Suprapubic skin (tissue), 4 donors: ENCODE measurements around the gene ARHGEF39. TPM values are rescaled to one million over a fixed set of nuclear protein-coding genes. Genes with fewer than 3 reads are reported as not detected.

Experiments
- DNase-seq, 2 donors: peaks; one replicate each; pipeline ENCODE4 v3.0.0-alpha.2; 2019; ENCODE audit warnings: low spot score in 2 of 2
- H3K27ac ChIP-seq: fragments of 200-600 bp; sonication (generic); one replicate; pipeline ENCODE4 v1.5.1; 2019
- H3K27me3 ChIP-seq: fragments of 200-600 bp; sonication (generic); one replicate; pipeline ENCODE4 v1.5.1; 2019
- H3K36me3 ChIP-seq: fragments of 200-600 bp; sonication (generic); one replicate; pipeline ENCODE4 v1.5.1; 2019
- H3K4me1 ChIP-seq: fragments of 200-600 bp; sonication (generic); one replicate; pipeline ENCODE4 v1.5.1; 2019
- H3K4me3 ChIP-seq: fragments of 200-600 bp; sonication (generic); one replicate; pipeline ENCODE4 v1.5.1; 2019; ENCODE audit warnings: mild to moderate bottlenecking
- H3K9me3 ChIP-seq: fragments of 200-600 bp; sonication (generic); one replicate; pipeline ENCODE4 v1.5.1; 2019
- CTCF ChIP-seq, 2 donors: fragments of 200-600 bp in 1 of 2; fragments of 450-650 bp in 1 of 2; sonication (generic) in 1 of 2; IDR thresholded peaks; one replicate each; pipeline ENCODE4 v1.5.1; 2016 to 2019; ENCODE audit warnings: antibody characterized with exemption in 2 of 2, mild to moderate bottlenecking in 1 of 2, moderate library complexity in 1 of 2
- EP300 ChIP-seq: sonication (generic); formaldehyde crosslinking; IDR thresholded peaks from one replicate; pipeline ENCODE4 v1.6.1; 2017; ENCODE audit warnings: antibody characterized with exemption
- POLR2A ChIP-seq, 2 donors: fragments of 450-650 bp; IDR thresholded peaks; one replicate each; pipeline ENCODE4 v1.6.1; 2017; ENCODE audit warnings: antibody characterized with exemption in 2 of 2, mild to moderate bottlenecking in 2 of 2, moderate library complexity in 2 of 2
- POLR2AphosphoS5 ChIP-seq, 3 donors: sonication (generic); formaldehyde crosslinking; IDR thresholded peaks; one replicate each; pipeline ENCODE4 v1.6.1; 2017; ENCODE audit warnings: antibody characterized with exemption in 3 of 3
- WGBS: methylation state at CpG from one replicate; pipeline ENCODE4 v1.1.5; 2018; 5-methylcytosine and 5-hydroxymethylcytosine counted together
- total RNA-seq, 4 donors: library from RNA; depleted of rRNA; stranded (reverse); fragments of >200 nt; gene quantifications; one replicate each; pipeline ENCODE4 v1.1.0, GENCODE V29; 2016

ARHGEF39 gene
- total RNA-seq, 4 donors from 2014 or later, result 0.34 to 11.3 (median 1.9) TPM

GRCh38 chr9:35687972-35688557 lies 23.1 kb upstream of the ARHGEF39 start:
- Histone ChIP-seq H3K4me3 (peak overlapping the region; percentile 65), H3K9me3 (no peaks in the 10 kb centered on the region), H3K27me3 (no peaks in the 10 kb centered on the region), H3K4me1 (peaks cover 20% of the 10 kb centered on the region), H3K36me3 (peaks cover 20% of the 10 kb centered on the region), H3K27ac (no peak overlapping the region)
- TF ChIP-seq CTCF (IDR thresholded peaks at IDR 0.05), result no peak
- TF ChIP-seq POLR2AphosphoS5 (IDR thresholded peaks at IDR 0.05), result no peak
- no peak for TF ChIP-seq EP300
- TF ChIP-seq POLR2A (IDR thresholded peaks at IDR 0.05), result no peak
- 80% methylated on average over 2 of the region's 2 CpGs for WGBS
- DNase-seq, result no peak

DNA sequence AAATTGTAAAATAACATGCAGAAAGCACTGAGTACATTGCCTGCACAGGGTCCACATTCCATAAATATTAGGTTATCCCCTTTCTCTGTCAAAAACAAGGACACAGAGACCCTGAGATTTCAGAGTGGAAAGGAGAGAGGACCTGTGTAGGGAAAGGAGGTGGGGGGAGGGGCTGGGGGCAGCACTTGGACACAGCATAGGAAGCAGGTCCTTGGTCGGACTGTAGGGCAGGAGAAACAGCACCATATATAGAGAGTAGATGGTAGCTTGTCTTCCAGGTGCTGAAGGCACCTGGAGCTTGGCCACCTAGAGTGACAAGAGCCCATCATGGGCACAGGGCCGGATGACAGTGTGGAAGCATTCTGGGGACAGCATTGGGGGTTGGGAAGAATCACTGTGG lies 22.3 kb upstream of the ARHGEF39 start:
- WGBS, result 86% methylated on average over 2 of the region's 2 CpGs

GRCh38 chr9:35686222-35687203 lies 21.5 kb upstream of the ARHGEF39 start:
- Histone ChIP-seq H3K27me3 (no peaks in the 10 kb centered on the region), H3K4me1 (peaks cover 20% of the 10 kb centered on the region), H3K9me3 (no peaks in the 10 kb centered on the region), H3K4me3 (peak overlapping the region; percentile 65), H3K36me3 (peaks cover 26% of the 10 kb centered on the region), H3K27ac (no peak overlapping the region)
- TF ChIP-seq EP300, result no peak
- no peak for TF ChIP-seq POLR2A (IDR thresholded peaks at IDR 0.05)
- TF ChIP-seq CTCF (IDR thresholded peaks at IDR 0.05), result no peak
- no peak for TF ChIP-seq POLR2AphosphoS5 (IDR thresholded peaks at IDR 0.05)
- DNase-seq, result no peak
- WGBS, result 67% methylated on average over 11 of the region's 11 CpGs

More for the DNA sequence above, 22.3 kb upstream of the ARHGEF39 start:
- no peak overlapping the region for H3K27ac ChIP-seq
- no peaks in the 10 kb centered on the region for H3K27me3 ChIP-seq
- H3K4me3 ChIP-seq, result peak overlapping the region; percentile 65
- no peak for DNase-seq
- H3K9me3 ChIP-seq, result no peaks in the 10 kb centered on the region
- H3K4me1 ChIP-seq, result peaks cover 20% of the 10 kb centered on the region
- H3K36me3 ChIP-seq, result peaks cover 26% of the 10 kb centered on the region
- TF ChIP-seq POLR2AphosphoS5 (IDR thresholded peaks at IDR 0.05) (no peak), EP300 (no peak), CTCF (IDR thresholded peaks at IDR 0.05) (no peak), POLR2A (IDR thresholded peaks at IDR 0.05) (no peak)

DNA sequence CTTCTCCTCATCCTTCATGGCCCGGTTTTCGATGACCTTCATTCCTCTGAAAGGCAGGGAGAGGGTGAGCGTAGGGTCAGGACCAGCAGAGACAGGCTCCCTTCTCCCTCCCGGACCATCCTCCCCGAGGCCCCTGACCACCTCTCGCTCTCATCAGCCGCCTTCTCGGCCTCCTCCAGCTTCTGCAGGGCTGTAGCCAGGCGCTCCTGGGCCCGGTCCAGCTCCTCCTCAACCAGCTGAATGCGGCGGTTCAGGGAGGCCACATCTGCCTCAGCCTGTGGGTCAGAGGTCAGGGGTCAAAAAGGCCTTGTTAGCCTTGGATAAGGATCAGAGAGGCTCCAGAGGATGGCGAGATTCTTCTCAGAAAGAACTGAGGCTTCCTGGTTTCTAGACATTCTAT lies 20.5 kb upstream of the ARHGEF39 start:
- WGBS, result 89% methylated on average over 13 of the region's 13 CpGs
- DNase-seq, result no peak
- Histone ChIP-seq H3K27ac (no peak overlapping the region), H3K4me1 (peaks cover 17% of the 10 kb centered on the region), H3K36me3 (peaks cover 26% of the 10 kb centered on the region), H3K4me3 (peak overlapping the region; percentile 5), H3K27me3 (no peaks in the 10 kb centered on the region), H3K9me3 (no peaks in the 10 kb centered on the region)
- TF ChIP-seq CTCF (IDR thresholded peaks at IDR 0.05) (no peak), EP300 (no peak), POLR2A (IDR thresholded peaks at IDR 0.05) (no peak), POLR2AphosphoS5 (IDR thresholded peaks at IDR 0.05) (no peak)

- no peak overlapping the region for H3K27ac ChIP-seq
- H3K4me1 ChIP-seq, result peaks cover 11% of the 10 kb centered on the region
- no peak for DNase-seq
- no peaks in the 10 kb centered on the region for H3K9me3 ChIP-seq
- H3K36me3 ChIP-seq, result peaks cover 26% of the 10 kb centered on the region
- H3K27me3 ChIP-seq, result no peaks in the 10 kb centered on the region
- peak overlapping the region; percentile 5 for H3K4me3 ChIP-seq
- TF ChIP-seq EP300, result no peak
- TF ChIP-seq CTCF (IDR thresholded peaks at IDR 0.05), result no peak
- no peak for TF ChIP-seq POLR2AphosphoS5 (IDR thresholded peaks at IDR 0.05)
- no peak for TF ChIP-seq POLR2A (IDR thresholded peaks at IDR 0.05)
- WGBS, result 83% methylated on average over 10 of the region's 10 CpGs
These were observed 19.9 kb upstream of the ARHGEF39 start for GRCh38 chr9:35684921-35685320.
